Activated CD8-positive, alpha-beta memory T cell treated with anti-CD3 and anti-CD28 coated beads, Interleukin-2, amount 50 U/mL, for 24 hours (primary cell): ENCODE results near the gene RANBP3.

Experiments
- DNase-seq: peaks from one replicate; pipeline ENCODE4 v3.0.0-alpha.2; 2020; ENCODE audit errors: extremely low read depth

Gene RANBP3

DNA sequence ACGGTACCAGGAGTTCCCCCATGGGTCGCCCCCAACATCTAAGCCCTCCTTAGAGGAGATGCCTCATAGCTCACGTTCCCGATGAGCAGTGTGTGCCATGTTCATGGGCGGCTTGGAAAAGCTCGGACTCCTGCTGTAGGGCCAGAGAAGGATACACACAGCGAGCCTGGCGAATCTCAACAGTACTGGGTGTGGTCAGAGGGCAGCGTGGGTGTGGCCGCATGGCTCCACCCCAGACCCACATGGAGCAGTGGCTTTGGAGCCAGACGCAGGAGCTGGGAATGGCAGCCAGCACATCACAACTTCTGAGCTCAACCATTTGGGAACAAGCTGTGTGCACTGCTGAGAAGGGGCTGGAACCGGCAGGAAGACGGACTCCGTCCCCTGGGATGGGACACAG is 48.3 kb downstream of the RANBP3 start:
- DNase-seq: no peak

DNA sequence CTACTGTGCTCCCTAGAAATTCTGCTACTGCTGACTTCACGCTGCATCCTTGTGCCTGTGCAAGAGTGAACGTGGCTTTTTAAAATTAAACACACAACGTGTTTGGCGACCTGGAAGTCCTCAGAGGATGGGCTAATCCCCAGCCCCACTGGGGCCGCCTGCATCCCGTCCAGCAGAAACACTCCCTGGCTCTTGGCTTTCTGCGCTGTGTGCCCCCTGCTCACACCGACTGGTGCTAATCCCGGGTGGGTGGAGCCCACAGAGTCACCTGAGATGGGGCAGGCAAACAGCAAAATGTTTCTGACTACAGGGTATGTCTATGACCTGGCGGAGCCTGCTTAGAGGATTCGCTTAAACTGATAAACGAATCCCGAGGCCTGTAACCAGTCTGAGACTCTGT is 48.8 kb downstream of the RANBP3 start:
- DNase-seq: no peak

DNA sequence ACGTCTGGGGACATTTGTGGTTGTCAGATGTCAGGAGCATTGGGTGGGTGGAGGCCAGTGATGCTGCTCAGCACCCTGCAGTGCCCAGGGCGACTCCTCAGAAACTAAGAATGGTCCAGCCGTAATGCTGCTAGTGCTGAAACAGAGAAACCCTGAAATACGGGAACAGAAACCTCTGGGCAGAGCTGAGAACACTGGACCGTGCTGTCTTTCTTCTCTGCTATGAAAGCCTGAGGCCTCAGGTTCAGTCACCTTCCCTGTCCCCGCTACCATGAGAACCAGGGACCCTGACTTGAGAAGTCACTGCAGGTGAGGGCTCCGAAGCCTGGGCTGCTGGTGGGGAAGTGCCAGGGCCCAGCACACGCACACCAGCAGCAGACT is 50.5 kb downstream of the RANBP3 start:
- DNase-seq: no peak

DNA sequence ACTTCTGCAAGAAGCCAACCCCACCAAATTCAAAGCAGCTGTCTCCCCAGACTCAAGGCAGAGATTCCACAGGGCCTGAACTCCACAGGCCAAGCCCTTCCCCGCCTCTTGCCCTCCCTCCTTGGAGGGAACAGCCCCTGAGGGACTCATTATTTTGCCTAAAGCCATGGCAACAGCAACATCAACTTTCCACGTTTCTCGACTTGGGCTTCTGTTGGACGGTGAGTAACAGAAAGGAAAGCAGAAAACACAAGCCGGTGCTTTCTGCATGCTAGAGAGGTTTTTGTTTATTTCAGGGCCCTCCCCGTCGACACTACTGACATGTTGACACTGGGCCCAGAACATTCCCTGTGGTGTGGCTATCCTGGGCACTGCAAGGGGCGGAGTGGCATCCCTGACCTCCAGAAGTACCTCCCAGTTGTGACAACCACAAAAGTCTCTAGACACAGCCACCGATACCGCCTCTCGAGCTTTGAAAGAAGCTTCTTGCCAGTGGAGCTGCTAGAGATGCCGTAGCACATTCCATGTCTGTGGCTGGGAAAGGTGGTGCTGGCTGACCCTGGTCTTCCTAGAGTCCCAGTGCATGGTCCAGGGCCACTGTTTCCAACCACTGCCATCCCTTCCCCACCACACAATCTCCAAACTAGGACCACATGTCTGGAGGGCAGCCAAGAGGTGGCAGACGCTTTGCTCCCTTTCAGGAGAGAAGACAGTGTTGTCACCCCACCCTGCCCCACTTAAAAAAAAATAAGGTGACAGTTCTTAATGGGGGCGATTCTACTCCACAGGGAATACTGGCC is 51.1 kb downstream of the RANBP3 start:
- no peak for DNase-seq

DNA sequence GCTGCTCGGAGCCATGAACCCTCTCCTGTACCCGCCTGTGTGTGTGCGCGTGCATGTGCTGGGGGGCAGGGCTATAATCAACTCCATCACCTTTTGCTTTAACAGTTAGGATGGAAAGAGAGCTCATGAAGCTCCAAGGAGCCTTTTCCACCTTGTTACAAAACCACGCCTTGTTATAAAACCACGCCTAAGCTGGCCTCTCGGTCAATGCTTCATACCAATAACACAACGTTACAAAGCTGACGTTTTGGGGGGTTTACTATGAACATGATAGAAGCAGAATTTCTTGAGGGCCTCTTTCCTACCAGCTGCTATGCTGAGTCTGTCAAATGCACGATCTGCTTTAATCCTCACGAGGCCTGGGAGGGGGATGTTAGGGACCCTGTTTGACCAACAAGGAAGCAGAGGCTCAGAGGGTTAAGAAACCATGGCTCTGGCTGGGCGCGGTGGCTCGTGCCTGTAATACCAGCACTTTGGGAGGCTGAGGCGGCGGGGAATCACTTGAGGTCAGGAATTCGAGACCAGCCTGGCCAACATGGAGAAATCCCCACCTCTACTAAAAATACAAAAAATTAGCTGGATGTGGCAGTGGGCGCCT is 52.0 kb downstream of the RANBP3 start:
- no peak for DNase-seq

DNA sequence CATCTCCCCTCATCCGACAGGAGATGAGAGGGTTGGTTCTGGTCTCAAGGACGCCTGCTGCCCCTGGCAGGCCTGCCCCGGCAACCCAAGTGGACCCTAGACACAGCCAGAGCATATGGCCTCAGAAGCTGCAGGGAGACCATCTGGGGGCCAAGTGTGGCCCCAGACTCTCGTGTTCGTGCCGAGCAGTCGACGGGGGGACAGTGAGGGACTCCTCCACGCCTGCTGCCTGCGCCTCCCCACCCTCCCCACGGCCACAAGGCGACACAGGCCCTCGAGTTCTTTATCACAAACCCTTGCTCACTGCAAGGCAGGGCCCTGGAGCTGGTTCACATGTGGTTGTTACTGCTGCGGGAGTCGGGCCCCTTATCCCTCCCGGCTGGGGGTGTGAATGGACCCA is 54.6 kb downstream of the RANBP3 start:
- DNase-seq: no peak

DNA sequence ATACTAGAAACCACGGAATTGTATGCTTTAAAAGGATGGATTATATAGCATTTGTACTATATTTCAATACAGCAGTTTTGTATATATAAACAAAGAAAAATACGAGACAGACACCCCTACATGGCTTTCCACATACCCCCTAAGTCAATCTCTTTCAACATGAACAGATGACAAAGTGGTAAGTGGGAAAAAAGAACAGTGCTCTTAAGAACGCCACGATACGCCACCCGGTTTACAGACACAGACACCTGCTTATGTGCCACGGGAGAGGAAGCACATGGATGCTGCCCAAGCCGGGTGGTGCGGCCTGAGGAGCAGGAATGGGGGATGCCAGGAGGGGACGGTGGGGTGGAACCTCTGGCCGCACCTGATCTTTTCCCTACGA is 55.8 kb downstream of the RANBP3 start:
- no peak for DNase-seq

DNA sequence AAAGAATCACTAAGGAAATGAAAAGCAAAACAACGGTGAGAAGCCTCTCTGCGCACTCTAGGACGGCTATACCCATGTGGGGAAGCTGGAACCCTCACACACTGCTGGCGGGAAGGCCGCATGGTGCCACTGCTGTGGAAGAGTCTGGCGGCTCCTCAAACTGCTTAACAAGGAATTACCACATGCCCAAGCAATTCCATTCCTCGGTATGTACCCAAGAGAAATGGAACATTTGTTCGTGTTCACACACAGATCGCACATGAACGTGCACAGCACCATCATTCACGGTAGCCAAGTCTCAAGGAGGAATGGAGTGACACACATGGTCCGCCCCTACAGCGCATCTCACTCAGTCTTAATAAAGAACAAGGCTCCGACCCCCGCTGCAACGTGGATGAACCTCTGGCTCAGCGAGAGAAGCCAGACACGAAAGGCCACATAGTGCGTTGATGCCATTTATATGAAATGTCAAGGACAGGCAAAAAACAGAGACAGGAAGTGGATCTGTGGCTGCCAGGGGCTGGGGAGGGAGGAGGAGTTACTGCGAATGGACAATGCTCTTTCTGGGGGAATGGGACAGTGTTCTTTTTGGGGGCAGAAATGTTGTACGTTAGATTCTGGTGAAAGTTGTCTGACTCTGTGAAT is 56.3 kb downstream of the RANBP3 start:
- no peak for DNase-seq

DNA sequence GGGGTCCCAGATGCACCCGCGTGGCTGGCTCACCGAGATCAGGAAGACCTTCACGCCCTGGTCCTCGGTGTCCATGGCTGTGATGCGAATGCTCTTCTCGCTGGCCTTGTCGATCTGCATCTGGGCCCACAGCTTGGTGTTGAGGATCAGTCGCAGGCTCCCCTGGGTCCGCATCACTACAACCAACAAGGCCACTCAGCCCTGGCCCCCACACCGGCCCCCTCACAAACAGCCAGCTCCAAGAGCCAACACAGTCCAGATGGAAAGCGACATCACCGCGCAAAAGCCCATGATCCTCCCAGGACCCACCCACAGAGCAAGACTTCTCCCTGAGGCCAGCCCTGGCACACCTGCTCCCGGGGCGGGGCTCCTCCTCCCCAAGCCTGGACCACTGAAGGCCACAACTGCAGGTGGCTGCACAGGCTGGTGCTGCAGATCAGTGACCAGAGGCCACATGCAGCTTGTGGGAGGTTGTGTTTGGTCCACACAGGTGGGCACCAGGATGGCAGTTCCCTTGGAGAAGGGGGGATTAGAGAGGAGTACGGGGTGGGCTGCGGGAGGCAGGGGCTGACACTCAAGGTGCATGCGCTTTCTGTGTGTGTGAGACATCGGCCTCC is 59.4 kb downstream of the RANBP3 start:
- DNase-seq: no peak

DNA sequence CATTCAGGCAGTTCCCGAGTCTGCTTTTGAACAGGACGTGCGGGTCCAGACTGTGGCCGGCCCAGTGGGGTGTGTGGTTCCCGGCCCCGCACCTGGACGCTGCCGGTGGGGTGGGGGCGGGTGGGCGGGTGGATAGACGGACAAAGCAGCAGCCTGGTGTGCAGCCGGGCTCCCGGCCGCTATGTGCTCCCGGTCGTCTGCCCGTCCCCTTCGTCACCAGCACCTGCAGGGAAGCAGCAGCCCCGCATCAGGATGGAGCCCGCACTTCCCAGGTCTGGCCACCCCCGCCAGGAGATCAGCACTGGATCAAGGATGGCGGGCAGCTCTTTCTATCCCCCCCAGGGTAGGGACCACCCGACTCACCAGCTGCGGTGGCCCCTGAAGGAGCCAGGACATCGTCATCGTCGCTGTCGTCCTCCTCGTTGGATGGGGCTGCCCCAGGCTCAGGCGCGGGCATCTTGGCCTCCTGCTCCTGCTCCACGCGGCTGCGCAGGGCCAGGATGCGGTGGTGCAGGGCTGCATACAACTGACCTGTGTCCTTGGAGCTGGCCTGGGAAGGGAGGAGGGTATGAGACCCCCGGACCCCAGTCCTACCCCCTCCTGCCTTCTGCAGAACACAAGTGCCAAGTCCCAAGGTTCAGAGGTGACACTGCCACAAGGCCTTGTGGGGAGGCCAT is 60.4 kb downstream of the RANBP3 start:
- no peak for DNase-seq

DNA sequence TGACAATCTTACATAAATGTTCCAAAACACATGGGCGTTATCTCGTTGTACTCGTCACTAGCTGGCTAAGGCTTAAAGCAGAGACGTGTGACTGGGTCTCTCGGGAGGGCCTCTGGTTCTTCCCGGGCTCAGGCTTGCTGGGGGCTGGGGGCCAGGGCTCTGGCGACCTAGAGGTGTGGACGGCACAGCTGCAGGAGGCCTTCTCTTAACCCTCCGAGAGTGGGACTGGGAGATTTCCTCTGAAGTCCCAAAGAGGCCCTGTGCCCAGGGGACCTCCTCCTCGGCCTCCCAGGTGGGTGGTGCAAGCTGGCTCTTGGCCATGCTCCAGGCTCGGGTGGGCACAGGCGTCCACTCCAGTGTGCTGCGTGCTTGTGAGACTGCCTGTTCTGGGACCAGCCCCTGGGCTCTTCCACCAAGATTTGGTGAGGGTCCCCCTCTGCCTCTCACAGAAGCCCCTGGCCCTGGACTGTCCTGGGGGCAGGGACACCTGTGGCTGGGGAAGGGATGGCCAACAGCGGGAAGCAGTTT is 61.7 kb downstream of the RANBP3 start:
- no peak for DNase-seq

DNA sequence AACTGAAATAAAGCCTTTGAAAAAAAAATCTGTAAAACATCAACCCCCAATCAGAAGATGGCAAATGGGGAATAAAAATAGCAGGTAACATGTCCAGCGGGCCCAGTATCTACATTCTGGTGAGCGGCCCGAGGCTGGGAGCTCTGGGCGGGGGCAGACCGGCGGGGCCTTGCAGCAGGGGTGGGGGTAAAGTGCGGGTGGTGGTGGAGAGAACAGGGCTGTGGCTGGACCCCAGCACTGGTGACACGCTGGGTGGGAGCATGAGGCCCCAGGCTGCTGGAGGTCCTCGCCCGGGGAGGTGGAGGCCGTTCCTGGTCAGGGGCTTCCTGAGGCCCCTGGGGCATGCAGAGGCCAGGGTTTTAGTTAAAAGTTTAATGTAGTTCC is 62.2 kb downstream of the RANBP3 start:
- no peak for DNase-seq

DNA sequence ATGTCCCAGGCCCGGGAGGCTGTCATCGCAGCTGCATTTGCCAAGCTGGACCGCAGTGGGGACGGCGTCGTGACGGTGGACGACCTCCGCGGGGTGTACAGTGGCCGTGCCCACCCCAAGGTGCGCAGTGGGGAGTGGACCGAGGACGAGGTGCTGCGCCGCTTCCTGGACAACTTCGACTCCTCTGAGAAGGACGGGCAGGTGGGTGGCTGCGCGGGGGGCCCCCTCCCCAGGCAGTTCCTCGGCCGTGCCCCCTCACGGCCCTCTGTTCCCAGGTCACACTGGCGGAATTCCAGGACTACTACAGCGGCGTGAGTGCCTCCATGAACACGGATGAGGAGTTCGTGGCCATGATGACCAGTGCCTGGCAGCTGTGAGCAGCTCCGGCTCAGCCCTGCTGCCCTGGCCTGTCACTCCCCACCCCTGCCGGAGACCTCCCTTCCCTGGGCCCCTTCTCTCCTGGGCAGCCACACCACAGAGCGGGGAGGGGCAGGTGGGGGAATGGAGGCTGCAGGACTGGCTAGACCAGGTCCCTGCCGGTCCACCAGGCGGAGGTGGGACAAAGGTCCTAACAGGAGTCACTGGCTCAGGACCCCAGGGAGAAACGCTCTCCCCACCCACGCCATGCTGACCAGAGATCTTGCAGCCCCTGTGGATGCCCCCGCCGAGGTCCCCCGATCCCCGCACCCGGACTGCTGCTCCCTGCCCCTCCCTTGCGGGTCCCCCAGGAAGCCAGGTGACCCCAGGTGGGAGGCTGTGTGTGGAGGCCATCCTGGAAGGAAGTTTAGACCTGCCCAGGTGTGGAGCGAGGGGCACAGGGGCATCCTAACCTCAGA is 62.8 kb downstream of the RANBP3 start:
- no peak for DNase-seq

DNA sequence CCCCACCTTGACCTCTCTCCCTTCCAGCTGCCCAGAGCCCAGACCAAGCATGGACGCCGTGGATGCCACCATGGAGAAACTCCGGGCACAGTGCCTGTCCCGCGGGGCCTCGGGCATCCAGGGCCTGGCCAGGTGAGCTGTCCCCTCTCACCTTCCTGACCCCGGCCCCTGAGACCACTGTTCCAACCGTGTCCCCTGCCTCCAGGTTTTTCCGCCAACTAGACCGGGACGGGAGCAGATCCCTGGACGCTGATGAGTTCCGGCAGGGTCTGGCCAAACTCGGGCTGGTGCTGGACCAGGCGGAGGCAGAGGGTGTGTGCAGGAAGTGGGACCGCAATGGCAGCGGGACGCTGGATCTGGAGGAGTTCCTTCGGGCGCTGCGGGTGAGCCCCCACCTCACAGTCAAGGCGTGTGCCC is 63.6 kb downstream of the RANBP3 start:
- no peak for DNase-seq

DNA sequence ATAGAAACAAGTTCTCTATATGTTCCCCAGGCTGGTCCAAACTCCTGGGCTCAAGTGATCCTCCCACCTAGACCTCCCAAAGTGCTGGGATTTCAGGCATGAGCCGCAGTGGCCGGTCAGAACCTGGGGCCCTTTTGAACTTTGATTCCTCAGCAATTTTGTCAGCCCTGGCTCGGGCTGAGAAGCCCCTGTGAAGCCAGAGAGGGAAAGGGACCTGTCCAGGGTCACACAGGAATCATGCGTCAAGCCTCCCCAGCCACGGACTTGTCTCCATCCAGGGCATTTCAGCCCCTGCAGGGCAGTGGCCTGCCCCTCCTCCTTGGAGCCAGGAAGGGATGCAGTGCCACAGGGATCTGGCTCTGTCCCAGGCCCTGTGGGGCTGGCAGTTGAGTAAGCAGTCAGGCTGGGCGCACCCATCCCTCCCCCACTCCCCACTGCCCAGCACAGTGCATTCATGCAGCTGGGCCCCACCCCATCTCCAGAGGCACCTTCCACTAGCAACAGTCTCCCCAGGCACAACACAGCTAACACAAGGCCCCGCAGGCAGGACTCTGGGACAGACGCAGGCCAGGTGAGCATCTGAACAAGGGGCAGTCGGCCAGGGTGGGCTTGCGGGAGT is 64.1 kb downstream of the RANBP3 start, which contains the start of gene CAPS:
CAPS (plus strand) TSS at position 516 of the 619 bp plus-strand sequence. CDS start 153 bp downstream, outside the sequence.
- no peak for DNase-seq

DNA sequence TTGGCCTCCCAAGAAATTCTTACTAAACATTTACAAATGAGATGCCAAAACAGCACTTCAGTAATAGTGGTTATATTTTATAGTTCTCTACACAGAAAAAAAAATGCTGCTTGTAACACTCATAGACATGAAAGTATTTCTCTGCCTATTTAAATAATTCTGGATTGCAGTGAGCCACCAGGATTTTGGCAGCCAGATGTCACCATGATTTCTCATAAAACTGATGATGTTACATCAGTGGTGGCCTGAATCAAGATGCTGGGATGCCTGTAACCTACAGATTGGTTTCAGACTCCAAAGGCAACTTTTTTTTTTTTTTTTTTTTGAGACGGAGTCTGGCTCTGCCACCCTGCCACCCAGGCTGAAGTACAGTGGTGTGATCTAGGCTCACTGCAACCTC is 66.6 kb downstream of the RANBP3 start:
- DNase-seq: no peak

DNA sequence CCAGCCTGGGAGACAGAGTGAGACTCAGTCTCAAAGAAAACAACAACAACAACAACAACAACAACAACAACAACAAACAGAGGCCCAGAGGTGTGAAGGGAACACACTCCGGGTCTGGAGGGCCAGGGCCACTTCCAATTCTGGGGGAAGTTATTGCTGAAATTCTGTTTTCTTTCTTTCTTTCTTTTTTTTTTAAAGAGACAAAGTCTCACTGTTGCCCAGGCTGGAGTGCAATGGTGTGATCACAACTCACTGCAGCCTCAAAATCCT is 67.4 kb downstream of the RANBP3 start:
- no peak for DNase-seq

DNA sequence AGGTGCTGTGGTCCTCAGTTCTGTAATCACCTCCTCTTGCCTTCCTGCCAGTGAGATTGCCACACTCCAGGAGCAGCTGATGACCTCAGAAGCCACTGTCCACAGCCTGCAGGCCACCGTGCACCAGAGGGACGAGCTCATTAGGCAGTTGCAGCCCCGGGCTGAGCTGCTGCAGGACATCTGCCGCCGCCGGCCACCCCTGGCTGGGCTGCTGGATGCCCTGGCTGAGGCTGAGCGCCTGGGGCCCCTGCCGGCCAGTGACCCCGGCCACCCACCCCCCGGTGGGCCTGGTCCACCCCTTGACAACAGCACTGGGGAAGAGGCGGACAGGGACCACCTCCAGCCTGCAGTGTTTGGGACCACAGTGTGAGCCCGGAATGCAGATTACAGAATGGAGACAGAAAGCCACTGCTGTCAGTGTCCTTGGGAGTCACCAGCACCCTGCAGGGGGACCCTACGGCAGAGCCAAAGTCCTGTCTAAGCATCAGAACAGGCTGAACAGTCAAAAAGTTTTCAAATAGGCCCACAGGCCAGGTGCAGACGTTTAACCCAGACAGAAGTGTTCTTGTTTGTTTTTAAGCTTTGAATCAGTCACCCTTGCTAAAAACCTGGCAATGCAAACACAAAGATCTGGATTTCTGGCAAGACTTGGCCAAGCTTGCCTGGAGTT is 69.0 kb downstream of the RANBP3 start:
- DNase-seq: no peak

DNA sequence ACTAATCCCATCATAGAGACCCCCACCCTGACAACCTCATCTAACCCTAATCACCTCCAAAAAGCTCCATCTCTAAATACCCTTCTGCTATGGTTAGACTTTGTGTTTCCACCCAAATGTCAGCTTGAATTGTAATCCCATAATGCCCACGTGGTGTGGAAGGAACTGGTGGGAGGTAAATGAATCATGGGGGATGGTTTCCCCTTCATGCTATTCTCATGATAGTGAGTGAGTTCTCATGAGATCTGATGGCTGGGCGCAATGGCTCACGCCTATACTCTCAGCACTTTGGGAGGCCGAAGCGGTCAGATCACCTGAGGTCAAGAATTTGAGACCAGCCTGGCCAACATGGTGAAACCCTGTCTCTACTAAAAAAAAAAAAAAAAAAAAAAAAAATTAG is 70.7 kb downstream of the RANBP3 start:
- no peak for DNase-seq

DNA sequence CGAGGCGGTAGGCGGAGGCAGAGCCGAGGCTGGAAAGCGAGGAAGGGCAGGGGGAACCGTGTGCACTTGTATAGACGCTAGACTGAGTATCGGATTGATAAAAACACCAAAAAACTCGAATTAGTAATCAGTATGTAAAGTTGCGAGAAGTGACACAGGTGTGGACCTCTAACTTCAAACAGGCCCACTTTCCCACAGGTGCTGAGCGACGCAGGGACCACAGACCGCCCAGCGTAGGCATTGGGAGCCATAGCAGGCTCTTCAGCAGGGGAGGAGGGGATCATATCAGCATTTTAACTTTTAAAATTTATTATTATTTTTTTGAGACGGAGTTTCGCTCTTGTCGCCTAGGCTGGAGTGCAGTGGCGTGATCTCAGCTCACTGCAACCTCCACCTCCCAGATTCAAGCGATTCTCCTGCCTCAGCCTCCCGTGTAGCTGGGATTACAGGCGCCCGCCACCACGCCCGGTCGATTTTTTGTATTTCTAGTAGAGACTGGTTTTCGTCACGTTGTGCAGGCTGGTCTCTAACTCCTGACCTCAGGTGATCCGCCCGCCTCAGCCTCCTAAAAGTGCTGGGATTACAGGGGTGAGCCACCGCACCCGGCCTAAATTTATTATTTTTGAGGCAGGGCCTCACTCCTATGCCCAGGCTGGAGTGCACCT is 72.7 kb downstream of the RANBP3 start:
- DNase-seq: no peak
